Keratinocyte (primary cell): ENCODE results near the gene STX18. TPM values are rescaled to one million over a fixed set of nuclear protein-coding genes. Genes with fewer than 3 reads are reported as not detected.

Source experiments
- DNase-seq: peaks from one replicate; pipeline ENCODE4 v3.0.0-alpha.2; 2011; ENCODE audit warnings: low read depth, missing footprints, low spot score
- FAIRE-seq: peaks from 2 replicates; lab custom pipeline; 2011; peaks lifted over from hg19 to GRCh38; lab: Jason Lieb, UNC
- H2AFZ ChIP-seq: 2 replicates; pipeline ENCODE4 v1.6.0; 2012; ENCODE audit warnings: low read length, control low read depth, inconsistent platforms; ENCODE audit not compliant: control insufficient read depth
- H3K27ac ChIP-seq: 2 replicates; pipeline ENCODE4 v1.5.1; 2011; ENCODE audit warnings: low read length; ENCODE audit not compliant: control insufficient read depth, insufficient read depth
- H3K27me3 ChIP-seq: 3 replicates; pipeline ENCODE4 v1.6.0; 2011; ENCODE audit warnings: low read length; ENCODE audit not compliant: control insufficient read depth, insufficient read depth; ENCODE audit errors: extremely low read depth
- H3K36me3 ChIP-seq, 2 experiments: 2 replicates in 1 of 2; 3 replicates in 1 of 2; pipeline ENCODE4 v1.5.1; 2011; ENCODE audit warnings: low read length in 2 of 2, mild to moderate bottlenecking in 1 of 2; ENCODE audit not compliant: control insufficient read depth in 2 of 2, insufficient read depth in 2 of 2; ENCODE audit errors: extremely low read depth in 1 of 2
- H3K4me1 ChIP-seq: 3 replicates; pipeline ENCODE4 v1.5.1; 2011; ENCODE audit warnings: low read length; ENCODE audit not compliant: control insufficient read depth, insufficient read depth; ENCODE audit errors: extremely low read depth
- H3K4me2 ChIP-seq: 3 replicates; pipeline ENCODE4 v1.6.0; 2011; ENCODE audit warnings: low read depth, low read length; ENCODE audit not compliant: control insufficient read depth, insufficient read depth; ENCODE audit errors: extremely low read depth
- H3K4me3 ChIP-seq, 3 experiments: fragments of 200-600 bp in 1 of 3; sonication (generic) in 1 of 3; 2 replicates in 2 of 3; 3 replicates in 1 of 3; pipeline ENCODE4 v1.5.1; 2011 to 2016; ENCODE audit warnings: low read length in 3 of 3, mild to moderate bottlenecking in 3 of 3, control low read depth in 2 of 3, inconsistent platforms in 1 of 3, low read depth in 1 of 3, mixed read lengths in 1 of 3, mixed run types in 1 of 3, moderate library complexity in 1 of 3; ENCODE audit not compliant: control insufficient read depth in 2 of 3, insufficient read depth in 2 of 3; ENCODE audit errors: extremely low read depth in 1 of 3
- H3K79me2 ChIP-seq: 2 replicates; pipeline ENCODE4 v1.6.0; 2012; ENCODE audit warnings: low read length; ENCODE audit not compliant: control insufficient read depth, insufficient read depth
- H3K9ac ChIP-seq: 3 replicates; pipeline ENCODE4 v1.6.0; 2011; ENCODE audit warnings: low read length; ENCODE audit not compliant: control insufficient read depth, insufficient read depth; ENCODE audit errors: extremely low read depth
- H3K9me1 ChIP-seq: 3 replicates; pipeline ENCODE4 v1.6.0; 2011; ENCODE audit warnings: low read length; ENCODE audit not compliant: control insufficient read depth, insufficient read depth; ENCODE audit errors: extremely low read depth
- H3K9me3 ChIP-seq: 2 replicates; pipeline ENCODE4 v1.5.1; 2012; ENCODE audit warnings: low read depth, low read length; ENCODE audit not compliant: control insufficient read depth
- H4K20me1 ChIP-seq: 3 replicates; pipeline ENCODE4 v1.6.0; 2011; ENCODE audit warnings: low read length; ENCODE audit not compliant: control insufficient read depth, insufficient read depth; ENCODE audit errors: extremely low read depth
- EZH2 ChIP-seq: IDR thresholded peaks from one replicate; pipeline ENCODE4 v1.6.1; 2012; ENCODE audit warnings: inconsistent platforms, mild to moderate bottlenecking, low read length, moderate library complexity
- dilution Hi-C: fragments of 300-500 bp; cut with MboI; formaldehyde crosslinking; loops from one replicate; pipeline ENCODE4 v1.7.0; 2020; ENCODE audit warnings: low sequenced_read_pairs; ENCODE audit not compliant: extremely low pct_ligation_motif_present
- polyA plus RNA-seq, 5 experiments: library from polyadenylated mRNA; depleted of rRNA in 3 of 5; stranded (reverse) in 3 of 5; stranded (forward) in 1 of 5; unstranded in 1 of 5; fragments of >200 nt; gene quantifications; 1 replicate in 1 of 5; 2 replicates in 3 of 5; 3 replicates in 1 of 5; pipeline versions ENCODE4 v1.2.1 to v1.2.3, GENCODE V29; 2011 to 2012; ENCODE audit warnings: missing spikeins in 2 of 5, low read depth in 1 of 5, low replicate concordance in 1 of 5
- TF ChIP-seq, protein P1 (sequence below), 3 experiments: IDR thresholded peaks in 1 of 3; conservative IDR thresholded peaks in 1 of 3; optimal IDR thresholded peaks in 1 of 3; 2 replicates in 2 of 3; 3 replicates in 1 of 3; pipeline versions ENCODE3 to v1.5.1; 2011; ENCODE audit warnings: low read length in 3 of 3, mild to moderate bottlenecking in 3 of 3, moderate library complexity in 2 of 3, control low read depth in 1 of 3, inconsistent platforms in 1 of 3; ENCODE audit not compliant: insufficient read depth in 2 of 3; ENCODE audit errors: extremely low read depth in 1 of 3

Gene STX18
- polyA plus RNA-seq, 1 donor (not counting 4 experiments of a cell fraction or from before 2014, with no cell fraction given) = 21.6 TPM

- TF ChIP-seq EZH2 = no peak
- TF ChIP-seq, protein P1, sequence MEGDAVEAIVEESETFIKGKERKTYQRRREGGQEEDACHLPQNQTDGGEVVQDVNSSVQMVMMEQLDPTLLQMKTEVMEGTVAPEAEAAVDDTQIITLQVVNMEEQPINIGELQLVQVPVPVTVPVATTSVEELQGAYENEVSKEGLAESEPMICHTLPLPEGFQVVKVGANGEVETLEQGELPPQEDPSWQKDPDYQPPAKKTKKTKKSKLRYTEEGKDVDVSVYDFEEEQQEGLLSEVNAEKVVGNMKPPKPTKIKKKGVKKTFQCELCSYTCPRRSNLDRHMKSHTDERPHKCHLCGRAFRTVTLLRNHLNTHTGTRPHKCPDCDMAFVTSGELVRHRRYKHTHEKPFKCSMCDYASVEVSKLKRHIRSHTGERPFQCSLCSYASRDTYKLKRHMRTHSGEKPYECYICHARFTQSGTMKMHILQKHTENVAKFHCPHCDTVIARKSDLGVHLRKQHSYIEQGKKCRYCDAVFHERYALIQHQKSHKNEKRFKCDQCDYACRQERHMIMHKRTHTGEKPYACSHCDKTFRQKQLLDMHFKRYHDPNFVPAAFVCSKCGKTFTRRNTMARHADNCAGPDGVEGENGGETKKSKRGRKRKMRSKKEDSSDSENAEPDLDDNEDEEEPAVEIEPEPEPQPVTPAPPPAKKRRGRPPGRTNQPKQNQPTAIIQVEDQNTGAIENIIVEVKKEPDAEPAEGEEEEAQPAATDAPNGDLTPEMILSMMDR (optimal IDR thresholded peaks at IDR 0.05 in 1 of 3, IDR thresholded peaks at IDR 0.05 in 1 of 3, conservative IDR thresholded peaks at IDR 0.05 in 1 of 3; ENCODE audit: extremely low read depth in 1 of 3, insufficient read depth in 2 of 3, low read length in 3 of 3) = no peak
- H3K9me3 ChIP-seq = no peaks in the 10 kb centered on the region
- dilution Hi-C loops = no loop called here
- no peak overlapping the region for H3K9ac ChIP-seq
- H3K4me1 ChIP-seq = peaks cover 6% of the 10 kb centered on the region
- no peaks in the 10 kb centered on the region for H3K36me3 ChIP-seq
- H3K79me2 ChIP-seq = no peaks in the 10 kb centered on the region
- peaks cover 6% of the 10 kb centered on the region for H3K9me1 ChIP-seq
- H3K4me3 ChIP-seq = no peak overlapping the region
- H3K27me3 ChIP-seq = no peaks in the 10 kb centered on the region
- peaks cover 2% of the 10 kb centered on the region for H4K20me1 ChIP-seq
- DNase-seq (no peak), FAIRE-seq (no peak)
- H3K4me2 ChIP-seq = no peak overlapping the region
- no peak overlapping the region for H3K27ac ChIP-seq
- no peak overlapping the region for H2AFZ ChIP-seq
These were observed 62.5 kb downstream of the STX18 start for GRCh38 chr4:4479366-4479765.

GRCh38 chr4:4477796-4478195 lies 64.1 kb downstream of the STX18 start:
- TF ChIP-seq, protein P1 (optimal IDR thresholded peaks at IDR 0.05 in 1 of 3, IDR thresholded peaks at IDR 0.05 in 1 of 3, conservative IDR thresholded peaks at IDR 0.05 in 1 of 3; ENCODE audit: extremely low read depth in 1 of 3, insufficient read depth in 2 of 3, low read length in 3 of 3) = no peak
- no peak for TF ChIP-seq EZH2
- Histone ChIP-seq H3K9me3 (no peaks in the 10 kb centered on the region), H3K4me1 (peaks cover 6% of the 10 kb centered on the region), H3K36me3 (no peaks in the 10 kb centered on the region), H3K27ac (no peak overlapping the region), H3K9me1 (peaks cover 6% of the 10 kb centered on the region), H2AFZ (peak overlapping the region; percentile 12), H3K9ac (no peak overlapping the region), H3K4me3 (no peak overlapping the region), H3K27me3 (no peaks in the 10 kb centered on the region), H4K20me1 (peaks cover 5% of the 10 kb centered on the region), H3K79me2 (no peaks in the 10 kb centered on the region), H3K4me2 (peak overlapping the region; percentile 41)
- DNase-seq = no peak
- peak; percentile 73 for FAIRE-seq
- dilution Hi-C loops = no loop called here
